ENCODE measurements around the gene ADCY4. TPM values are rescaled to one million over a fixed set of nuclear protein-coding genes. Genes with fewer than 3 reads are reported as not detected.
"Not testable (repeated sequence)": the region's sequence is repeated elsewhere in the genome, so short reads cannot be mapped to it uniquely, and the experiment has no call there.

The ADCY4 gene
- polyA plus RNA-seq (ENCODE audit: insufficient read length in 12 of 12), result 10 to 100 TPM in 10 of 12 donors, 1 to 10 TPM in 1, not detected in 1; 8.4 to 26.2 (median 16.9) TPM
- long read RNA-seq, donor 1, result 0 reads
- long read RNA-seq, donor 2, partial matches to known transcripts, result 0 of 2 reads
- long read RNA-seq, donor 2, other reads (novel, unspliced or antisense), result 0 of 2 reads
- long read RNA-seq, donor 3, partial matches to known transcripts, result 0 of 3 reads
- long read RNA-seq, donor 3, other reads (novel, unspliced or antisense), result 0 of 3 reads
- long read RNA-seq, donor 4, partial matches to known transcripts, result 0 of 2 reads
- long read RNA-seq, donor 4, other reads (novel, unspliced or antisense), result 0 of 2 reads
- long read RNA-seq, donor 5, partial matches to known transcripts, result 0 of 3 reads
- long read RNA-seq, donor 5, other reads (novel, unspliced or antisense), result 0 of 3 reads
- long read RNA-seq, donor 6, partial matches to known transcripts, result 0 of 1 reads
- long read RNA-seq, donor 6, other reads (novel, unspliced or antisense), result 0 of 1 reads
- long read RNA-seq, donor 7, partial matches to known transcripts, result 0 of 2 reads
- long read RNA-seq, donor 7, other reads (novel, unspliced or antisense), result 0 of 2 reads
- long read RNA-seq, donor 8, partial matches to known transcripts, result 0 of 4 reads
- long read RNA-seq, donor 8, other reads (novel, unspliced or antisense), result 0 of 4 reads
- long read RNA-seq, donor 9, partial matches to known transcripts, result 0 of 3 reads
- long read RNA-seq, donor 9, other reads (novel, unspliced or antisense), result 0 of 3 reads
- long read RNA-seq, donor 10, partial matches to known transcripts, result 0 of 2 reads
- long read RNA-seq, donor 10, other reads (novel, unspliced or antisense), result 0 of 2 reads
- long read RNA-seq, donor 11, partial matches to known transcripts, result 0 of 1 reads
- long read RNA-seq, donor 11, other reads (novel, unspliced or antisense), result 0 of 1 reads

DNA sequence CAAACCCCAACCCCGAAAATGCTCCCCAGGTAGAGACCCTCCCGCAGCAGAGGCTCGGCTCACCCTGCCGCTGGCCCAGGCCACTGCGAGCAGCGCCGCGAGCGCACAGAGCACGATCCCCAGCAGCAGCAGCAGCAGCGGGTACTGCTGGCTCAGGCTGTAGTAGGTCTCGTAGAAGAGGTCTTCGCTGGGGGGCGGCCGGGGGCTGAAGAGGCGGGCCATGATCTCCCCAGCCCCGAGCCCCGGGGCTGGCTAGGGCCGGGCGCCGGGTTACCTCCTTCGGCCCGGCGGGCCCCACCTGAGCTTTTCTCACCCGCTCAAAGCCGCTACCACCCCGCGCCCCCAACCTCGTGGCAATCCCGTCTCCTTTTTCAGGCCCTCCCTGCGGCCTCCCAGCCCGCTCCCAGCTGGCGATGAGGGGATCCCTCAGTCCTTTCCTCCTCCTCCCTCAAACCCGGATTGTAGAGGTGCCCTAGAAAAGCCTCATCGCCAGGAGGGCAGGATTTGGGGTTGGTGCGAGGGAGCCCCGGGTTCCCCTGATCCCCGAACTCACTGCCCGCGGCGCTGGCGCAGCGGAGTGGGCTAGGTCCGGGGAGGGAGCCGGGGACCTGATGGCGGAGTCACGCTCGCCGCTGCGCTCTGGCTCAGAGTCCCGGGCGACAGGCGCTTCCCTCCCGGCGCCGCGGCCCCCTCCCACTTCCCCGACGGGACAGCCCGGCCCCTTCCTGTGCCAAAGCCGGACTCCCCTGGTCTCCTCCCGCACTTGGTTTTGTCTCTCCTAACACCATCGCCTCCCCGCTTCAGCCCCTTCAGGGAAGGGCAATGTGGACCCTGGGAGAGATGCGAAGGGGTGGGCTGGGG, at the start of gene ADCY4:
ADCY4 (minus strand) TSS at position 641 of the 861 bp plus-strand sequence; CDS start at position 222, 419 bp downstream.
- no peak for DNase-seq

DNA sequence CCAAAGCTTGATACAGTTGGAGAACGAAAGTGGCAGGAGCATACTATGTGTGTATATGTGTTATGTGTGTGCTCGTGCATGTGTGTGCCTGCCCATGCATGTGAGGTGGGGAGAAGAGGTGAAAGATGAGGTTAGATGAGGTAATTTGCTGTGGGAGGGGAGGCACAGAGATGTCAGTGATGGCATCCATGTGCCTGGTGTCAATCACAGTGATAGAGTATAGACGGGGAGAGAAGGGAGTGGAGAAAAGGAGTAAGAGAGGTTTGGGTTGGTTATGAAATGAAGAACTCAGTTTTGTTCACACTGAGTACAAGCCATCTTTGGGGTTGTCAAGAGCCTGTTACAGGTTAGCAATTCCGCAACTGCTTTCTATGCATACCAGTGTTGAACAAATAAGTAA, 49.3 kb upstream of the ADCY4 start:
- no peak for DNase-seq

DNA sequence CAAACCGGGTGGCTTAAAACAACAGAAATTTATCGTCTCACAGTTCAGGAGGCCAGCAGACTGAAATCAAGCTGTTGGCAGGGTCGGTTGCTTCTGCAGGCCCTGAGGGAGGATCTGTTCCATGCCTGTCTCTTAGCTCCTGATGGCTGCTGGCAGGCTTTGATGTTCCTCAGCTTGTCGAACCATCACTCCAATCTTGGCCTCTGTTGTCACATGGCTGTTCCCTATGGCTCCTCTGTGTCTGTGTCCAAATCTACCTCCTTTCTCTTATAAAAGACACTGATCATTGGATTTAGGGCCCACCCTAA, 47.1 kb upstream of the ADCY4 start:
- DNase-seq, result no peak

DNA sequence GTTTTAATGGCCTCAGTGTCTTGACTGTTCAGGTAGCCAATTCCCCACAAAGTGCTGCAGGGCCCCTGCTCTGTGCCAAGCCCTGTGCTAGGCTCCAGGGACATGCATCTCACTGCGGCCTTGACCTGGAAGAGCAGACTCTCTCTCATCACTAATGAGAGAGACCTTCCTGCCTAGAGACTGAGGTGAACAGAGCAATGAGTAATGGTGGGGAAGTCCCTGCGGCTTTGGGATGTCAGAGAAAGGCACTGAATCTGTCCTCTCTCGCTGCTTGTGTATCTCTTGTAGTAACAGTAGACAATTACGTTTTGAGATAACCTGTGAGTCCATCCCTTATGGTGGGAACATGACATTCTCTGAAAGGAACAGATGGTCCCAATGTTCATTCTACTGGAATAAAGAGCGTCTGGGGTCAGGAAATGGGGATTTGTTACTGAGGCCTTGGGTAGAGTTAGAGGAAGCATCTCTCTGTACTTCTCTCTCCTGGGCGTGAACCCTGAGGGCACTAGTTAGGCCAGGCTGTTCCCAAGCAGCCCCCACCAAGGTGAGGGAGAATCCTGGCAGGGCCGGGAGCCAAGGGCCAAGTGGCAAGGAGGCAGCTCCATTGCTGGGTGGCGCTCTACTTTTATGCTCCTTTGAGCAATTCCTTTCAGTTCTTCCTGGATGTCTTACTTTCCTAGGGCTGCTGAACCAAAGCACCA, 46.6 kb upstream of the ADCY4 start:
- no peak for DNase-seq

DNA sequence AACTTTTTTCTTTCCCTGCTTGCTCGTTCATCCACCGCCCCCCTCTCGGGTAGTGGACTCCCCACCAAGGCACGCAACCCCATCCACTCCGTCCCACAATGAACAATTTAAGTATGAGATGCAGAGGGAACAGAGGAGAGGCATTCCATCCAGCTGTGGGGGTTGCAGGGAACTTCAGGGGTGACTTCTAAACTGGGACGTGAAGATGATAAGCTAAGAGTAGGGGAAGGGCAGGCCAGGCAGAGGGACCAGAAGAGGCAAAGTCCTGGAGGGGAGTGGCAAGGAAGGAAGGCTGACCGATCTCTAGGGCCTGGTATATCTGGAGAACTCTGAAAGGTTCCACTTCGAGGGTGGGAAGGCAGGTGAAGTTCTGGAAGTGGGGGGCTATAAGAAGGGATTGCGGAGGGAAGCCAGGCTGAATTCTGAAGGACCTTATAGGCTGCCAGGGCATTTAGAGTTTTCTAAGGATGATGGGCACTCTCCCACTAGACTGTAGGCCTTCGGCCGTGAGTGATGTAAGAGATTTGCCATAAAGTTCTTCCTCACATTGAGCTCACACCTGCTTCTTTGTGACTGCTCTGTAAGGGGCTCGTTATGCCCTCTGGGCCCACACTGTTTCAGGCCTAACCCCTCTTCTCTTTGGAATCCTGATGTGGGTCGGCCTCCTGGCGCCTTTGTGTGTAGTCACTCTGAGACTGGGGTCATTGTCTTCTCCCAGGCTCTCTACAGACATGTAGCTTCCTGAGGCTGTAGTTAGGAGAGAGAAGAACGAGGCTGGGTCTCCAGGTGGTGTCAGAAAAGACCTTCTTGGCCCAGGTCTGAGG, 45.2 kb upstream of the ADCY4 start:
- DNase-seq, result no peak

DNA sequence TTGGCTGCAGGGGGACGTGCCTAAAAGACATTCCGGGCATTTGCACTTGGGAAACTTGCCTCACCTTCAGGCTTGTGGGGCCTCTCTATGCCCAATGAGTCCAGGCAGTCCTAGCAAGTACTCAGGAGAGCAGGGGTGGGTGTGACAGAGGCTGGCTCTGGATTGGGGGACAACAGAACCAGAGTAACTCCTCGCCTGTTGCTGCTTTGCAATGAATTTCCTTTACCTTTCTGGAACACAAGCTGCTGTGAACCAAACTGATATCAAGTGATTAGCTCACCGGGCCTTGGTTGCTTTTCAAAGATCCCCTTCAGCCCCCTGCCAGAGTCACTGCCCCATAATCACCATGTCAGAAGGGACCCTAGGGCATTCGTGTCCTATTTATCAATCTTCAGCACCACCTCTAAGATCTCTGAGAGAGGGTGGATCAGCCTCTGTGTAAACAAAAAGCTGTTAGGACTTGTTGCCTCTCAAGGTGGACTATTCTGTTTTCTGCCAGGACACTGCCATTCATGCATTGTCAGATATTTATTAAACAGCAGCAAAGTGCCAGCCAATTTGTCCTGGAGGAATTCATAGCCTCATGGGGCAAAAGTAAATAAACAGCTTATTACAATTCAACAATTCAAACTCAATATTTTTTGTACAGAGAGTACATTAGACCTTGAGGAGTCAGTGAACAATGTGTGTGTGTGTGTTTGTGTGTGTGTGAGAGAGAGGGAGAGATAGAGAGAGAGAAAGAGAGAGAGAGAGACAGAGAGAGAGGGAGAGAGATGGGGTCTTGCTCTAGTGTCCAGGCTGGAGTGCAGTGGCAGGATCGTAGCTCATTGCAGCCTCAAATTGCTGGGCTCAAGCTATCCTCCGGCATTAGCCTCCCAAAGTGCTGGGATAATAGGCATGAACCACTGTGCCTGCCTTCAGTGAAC, 44.4 kb upstream of the ADCY4 start:
- DNase-seq, result no peak

DNA sequence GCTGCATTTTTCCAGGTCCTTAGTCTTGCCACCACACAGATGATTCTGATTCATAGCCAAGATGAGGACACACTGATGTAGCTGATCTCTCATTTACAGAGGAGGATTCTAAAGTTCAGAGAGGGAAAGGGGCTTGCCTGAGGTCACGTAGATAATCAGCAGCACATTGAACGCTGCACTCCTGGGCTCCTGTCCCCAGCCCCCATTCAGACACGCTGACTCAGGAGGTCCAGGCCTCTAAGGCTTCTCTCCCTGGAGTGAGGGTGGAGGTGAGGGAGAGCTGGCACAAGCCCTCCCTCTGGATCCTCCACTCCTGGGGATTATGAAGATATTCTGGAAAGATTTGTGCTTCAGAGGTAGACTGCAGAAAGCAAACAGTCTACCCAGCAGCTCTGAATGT, 43.5 kb upstream of the ADCY4 start:
- DNase-seq, result no peak

DNA sequence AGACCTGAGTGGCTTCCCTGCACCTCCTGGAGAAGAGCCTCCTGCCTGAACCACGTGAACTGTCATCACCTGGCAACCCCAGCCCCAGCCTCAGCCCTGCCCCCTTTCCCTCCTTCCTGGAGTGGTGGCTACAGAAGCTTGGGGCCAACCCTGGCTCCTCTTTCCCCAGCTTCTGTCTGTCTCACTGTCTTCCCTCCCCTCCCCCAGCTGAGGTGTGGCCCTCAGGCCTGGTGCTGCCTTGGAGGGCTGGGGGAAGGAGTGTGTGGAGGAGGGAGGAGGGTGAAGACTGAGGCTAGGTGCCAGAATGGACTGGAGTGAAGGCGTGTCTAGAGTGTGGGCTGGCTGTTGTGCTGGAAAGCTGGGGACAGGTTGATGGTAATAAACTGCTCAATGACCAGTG, 42.8 kb upstream of the ADCY4 start:
- DNase-seq, result no peak

DNA sequence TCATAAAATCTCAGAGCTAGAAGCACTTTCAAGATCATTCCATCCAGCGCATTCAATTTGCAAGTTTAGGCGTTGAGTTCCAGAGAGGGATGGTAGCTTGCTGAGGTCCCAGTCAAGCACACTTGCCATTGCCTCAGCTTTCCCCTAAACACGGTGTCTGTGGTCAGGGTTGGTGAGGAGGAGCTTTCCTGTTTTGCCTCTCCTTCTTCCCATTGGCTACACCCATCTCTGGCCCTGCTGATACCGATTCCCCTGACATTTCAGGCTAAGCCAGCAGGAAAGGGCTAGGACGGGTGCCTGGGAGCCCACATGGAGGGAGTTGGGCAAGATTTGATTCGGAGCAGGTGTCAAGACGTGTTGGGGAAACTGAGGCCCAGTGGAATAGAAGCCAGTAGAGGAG, 42.3 kb upstream of the ADCY4 start:
- DNase-seq, result no peak

DNA sequence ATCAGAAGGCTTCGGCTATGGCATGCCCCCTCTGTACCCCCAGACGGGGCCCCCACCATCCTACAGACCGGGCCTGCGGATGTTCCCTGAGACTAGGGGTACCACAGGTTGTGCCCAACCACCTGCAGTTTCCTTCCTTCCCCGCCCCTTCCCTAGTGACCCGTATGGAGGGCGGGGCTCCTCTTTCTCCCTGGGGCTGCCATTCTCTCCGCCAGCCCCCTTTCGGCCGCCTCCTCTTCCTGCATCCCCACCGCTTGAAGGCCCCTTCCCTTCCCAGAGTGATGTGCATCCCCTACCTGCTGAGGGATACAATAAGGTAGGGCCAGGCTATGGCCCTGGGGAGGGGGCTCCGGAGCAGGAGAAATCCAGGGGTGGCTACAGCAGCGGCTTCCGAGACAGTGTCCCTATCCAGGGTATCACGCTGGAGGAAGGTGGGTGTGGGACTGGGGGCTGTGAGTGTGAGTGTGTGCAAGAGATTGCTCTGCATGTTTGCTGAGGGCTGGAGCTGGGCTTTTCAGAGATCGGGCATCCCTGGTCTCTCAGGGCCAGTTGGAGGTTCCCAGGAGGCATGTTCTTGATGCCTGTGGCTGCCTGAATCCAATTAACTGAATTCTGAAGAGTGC, 41.7 kb upstream of the ADCY4 start:
- DNase-seq, result no peak

DNA sequence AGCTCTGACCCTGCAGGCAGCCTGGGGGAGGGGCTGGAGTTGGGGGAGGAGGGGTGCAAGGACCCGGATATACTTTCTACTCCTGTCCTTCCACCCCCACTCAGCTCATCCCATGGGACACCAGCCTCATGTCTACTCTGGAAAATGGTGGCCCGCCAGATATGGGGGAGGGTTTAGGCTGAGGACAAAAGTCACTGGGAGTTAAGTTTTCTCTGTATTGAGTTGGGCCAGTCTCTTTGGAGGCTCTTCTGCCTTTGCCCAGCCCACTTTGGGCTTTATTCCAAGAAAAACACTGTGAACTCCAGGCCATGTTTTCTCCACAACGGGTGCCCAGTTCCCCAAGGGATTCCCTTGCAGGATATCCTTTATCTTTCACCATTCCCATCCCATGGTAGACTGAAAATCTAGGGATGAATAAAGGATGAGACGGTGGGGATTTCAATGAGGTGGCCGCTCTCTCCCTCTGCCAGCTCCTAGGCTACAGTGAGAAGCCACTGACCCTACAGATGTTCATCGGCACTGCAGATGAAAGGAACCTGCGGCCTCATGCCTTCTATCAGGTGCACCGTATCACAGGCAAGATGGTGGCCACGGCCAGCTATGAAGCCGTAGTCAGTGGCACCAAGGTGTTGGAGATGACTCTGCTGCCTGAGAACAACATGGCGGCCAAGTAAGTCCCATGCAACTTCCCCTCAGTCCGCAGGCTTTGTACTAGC, 38.0 kb upstream of the ADCY4 start:
- DNase-seq, result no peak

DNA sequence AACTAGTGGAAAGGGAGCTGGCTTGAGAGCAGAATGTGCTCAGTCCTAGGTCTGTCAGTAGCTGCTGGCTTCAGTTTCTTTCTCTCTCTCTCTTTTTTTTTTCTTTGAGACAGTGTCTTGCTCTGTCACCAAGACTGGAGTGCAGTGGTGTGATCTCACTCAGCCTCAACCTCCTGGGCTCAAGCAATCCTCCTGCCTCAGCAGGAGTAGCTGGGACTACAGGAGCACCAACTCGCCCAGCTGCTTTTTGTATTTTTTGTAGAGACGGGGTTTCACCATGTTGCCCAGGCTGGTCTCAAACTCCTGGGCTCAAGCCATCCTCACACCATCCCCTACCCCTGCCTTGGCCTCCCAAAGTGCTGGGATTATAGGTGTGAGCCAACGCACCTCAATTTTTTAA, 36.7 kb upstream of the ADCY4 start:
- not testable (repeated sequence) for DNase-seq

DNA sequence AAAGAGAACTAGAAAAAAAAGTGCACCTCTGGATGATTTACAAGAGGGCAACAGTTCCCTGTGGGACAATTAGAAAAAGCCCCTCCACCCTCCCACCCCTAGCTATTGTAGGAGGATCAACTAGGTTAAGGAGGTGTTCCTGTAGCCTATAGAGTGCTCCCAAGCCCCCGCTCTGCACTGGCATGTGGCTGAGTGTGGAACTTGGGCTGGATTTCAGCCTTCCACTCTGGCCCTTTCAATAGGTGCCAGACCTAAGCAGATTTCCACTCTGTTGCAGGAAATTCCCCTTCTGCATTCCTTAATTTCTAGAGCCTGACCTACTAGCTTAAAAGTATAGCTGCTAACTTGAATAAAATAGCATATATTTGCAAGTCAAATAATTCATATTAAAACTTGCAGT, 35.9 kb upstream of the ADCY4 start:
- DNase-seq, result no peak

DNA sequence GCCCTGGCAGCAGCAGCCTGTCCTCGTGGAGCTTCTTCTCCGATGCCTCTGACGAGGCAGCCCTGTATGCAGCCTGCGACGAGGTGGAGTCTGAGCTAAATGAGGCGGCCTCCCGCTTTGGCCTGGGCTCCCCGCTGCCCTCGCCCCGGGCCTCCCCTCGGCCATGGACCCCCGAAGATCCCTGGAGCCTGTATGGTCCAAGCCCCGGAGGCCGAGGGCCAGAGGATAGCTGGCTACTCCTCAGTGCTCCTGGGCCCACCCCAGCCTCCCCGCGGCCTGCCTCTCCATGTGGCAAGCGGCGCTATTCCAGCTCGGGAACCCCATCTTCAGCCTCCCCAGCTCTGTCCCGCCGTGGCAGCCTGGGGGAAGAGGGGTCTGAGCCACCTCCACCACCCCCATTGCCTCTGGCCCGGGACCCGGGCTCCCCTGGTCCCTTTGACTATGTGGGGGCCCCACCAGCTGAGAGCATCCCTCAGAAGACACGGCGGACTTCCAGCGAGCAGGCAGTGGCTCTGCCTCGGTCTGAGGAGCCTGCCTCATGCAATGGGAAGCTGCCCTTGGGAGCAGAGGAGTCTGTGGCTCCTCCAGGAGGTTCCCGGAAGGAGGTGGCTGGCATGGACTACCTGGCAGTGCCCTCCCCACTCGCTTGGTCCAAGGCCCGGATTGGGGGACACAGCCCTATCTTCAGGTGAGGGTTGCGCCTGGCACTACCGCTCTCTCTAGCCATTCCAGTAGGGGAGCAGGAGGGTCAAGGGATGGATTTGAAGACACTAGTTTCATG, 35.2 kb upstream of the ADCY4 start:
- DNase-seq, result no peak

DNA sequence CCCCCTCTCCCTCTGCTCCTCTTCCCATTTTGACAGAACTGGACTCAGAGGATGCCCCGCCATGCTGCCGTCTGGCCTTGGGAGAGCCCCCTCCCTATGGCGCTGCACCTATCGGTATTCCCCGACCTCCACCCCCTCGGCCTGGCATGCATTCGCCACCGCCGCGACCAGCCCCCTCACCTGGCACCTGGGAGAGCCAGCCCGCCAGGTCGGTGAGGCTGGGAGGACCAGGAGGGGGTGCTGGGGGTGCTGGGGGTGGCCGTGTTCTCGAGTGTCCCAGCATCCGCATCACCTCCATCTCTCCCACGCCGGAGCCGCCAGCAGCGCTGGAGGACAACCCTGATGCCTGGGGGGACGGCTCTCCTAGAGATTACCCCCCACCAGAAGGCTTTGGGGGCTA, 34.6 kb upstream of the ADCY4 start:
- DNase-seq, result no peak

DNA sequence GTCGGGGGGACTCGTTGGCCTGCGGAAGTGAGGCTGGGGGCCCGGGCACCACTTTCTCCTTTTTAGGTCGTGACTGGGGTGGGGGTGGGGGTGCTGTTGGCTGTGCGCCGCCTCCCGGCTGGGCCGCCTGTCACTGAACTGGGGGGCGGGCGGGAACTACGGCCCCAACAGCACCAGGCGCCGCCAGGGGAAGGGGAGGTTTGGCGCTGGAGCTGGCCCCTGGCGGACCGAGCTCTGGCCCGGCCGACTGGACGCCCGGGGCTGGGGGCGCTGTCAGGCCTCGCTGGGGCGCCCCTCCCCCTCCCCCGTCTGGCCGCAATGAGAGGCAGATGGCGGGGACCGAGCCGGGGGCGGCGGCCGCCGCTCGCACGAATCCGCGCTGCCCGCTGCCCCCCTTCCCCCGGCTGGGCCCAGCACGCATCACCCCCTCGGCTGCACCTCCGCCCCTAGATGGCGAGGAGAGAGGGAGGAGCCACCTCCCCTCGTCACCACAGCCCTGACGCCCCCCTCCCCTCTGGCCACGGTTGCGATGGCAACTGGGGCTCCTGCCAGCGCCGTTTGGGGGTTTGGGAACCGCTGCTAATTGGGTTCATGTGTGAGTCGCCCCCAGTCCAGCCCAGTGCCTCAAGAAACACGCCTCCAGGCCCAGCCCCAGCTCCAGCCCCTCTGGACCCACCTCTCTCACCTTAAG, 33.8 kb upstream of the ADCY4 start:
- DNase-seq, result peak; percentile 84

DNA sequence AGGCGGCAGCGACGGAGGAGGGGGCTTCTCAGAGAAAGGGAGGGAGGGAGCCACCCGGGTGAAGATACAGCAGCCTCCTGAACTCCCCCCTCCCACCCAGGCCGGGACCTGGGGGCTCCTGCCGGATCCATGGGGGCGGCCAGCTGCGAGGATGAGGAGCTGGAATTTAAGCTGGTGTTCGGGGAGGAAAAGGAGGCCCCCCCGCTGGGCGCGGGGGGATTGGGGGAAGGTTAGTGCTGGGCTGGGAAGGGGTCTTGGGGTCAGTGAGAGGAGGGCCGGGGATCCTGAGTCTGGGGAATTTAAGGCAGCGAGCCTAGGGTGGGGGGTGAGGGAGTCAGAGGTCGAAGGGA, 33.3 kb upstream of the ADCY4 start:
- no peak for DNase-seq

All from muscle of arm (tissue), 14 donors.